ENCODE data around the gene PRAME.
"Not testable (repeated sequence)": the region's sequence is repeated elsewhere in the genome, so short reads cannot be mapped to it uniquely, and the experiment has no call there.

Gene PRAME

GRCh38 chr22:22520020-22520656 lies 38.9 kb downstream of the PRAME start, which contains the start of gene ZNF280A:
TSS of gene ZNF280A (minus strand) at chr22:22520270. CDS start at chr22:22515630, 4,640 bp downstream.
- DNase-seq, result no peak

- DNase-seq, result no peak
Measured at GRCh38 chr22:22519591-22519990, 39.5 kb downstream of the PRAME start.

GRCh38 chr22:22516992-22517391 lies 42.1 kb downstream of the PRAME start:
- no peak for DNase-seq

- no peak for DNase-seq
Measured at GRCh38 chr22:22515890-22516289, 43.2 kb downstream of the PRAME start.

GRCh38 chr22:22514431-22514830 lies 44.6 kb downstream of the PRAME start:
- not testable (repeated sequence) for DNase-seq

- no peak for DNase-seq
Measured at GRCh38 chr22:22513619-22514018, 45.4 kb downstream of the PRAME start.

- DNase-seq, result no peak
Measured at GRCh38 chr22:22512951-22513350, 46.1 kb downstream of the PRAME start.

GRCh38 chr22:22510833-22511232 lies 48.2 kb downstream of the PRAME start:
- DNase-seq, result not testable (repeated sequence)

- DNase-seq, result not testable (repeated sequence)
Measured at GRCh38 chr22:22509912-22510311, 49.2 kb downstream of the PRAME start.

- DNase-seq, result peak; percentile 75 to 80
Measured at GRCh38 chr22:22508274-22509176, 50.5 kb downstream of the PRAME start, which contains the start of gene ZNF280B. TSS of gene ZNF280B (minus strand) at chr22:22508742. CDS start at chr22:22489398, 19,344 bp downstream.

- DNase-seq, result no peak
Measured at GRCh38 chr22:22507743-22508273, 51.3 kb downstream of the PRAME start.

GRCh38 chr22:22506736-22507135 lies 52.3 kb downstream of the PRAME start:
- DNase-seq, result no peak

- DNase-seq, result no peak
Measured at GRCh38 chr22:22498267-22498666, 60.8 kb downstream of the PRAME start.

All from stimulated activated CD4-positive, alpha-beta T cell treated with anti-CD3 and anti-CD28 coated beads, Interleukin-4, amount 100 ng/mL, for 4 hours (primary cell).